Mucosa of rectum (tissue), 2 donors: ENCODE data around the gene AXIN2.

ENCODE experiments used
- H3K27ac ChIP-seq, 2 donors: one replicate each; pipeline ENCODE4 v1.7.0; 2013; ENCODE audit warnings: inconsistent platforms in 2 of 2, low read depth in 2 of 2, low read length in 2 of 2
- H3K27me3 ChIP-seq, 2 donors: one replicate each; pipeline ENCODE4 v1.7.0; 2013; ENCODE audit warnings: low read length in 2 of 2; ENCODE audit not compliant: control insufficient read depth in 2 of 2, insufficient read depth in 2 of 2
- H3K36me3 ChIP-seq, 2 donors: one replicate each; pipeline ENCODE4 v1.7.0; 2013; ENCODE audit warnings: low read length in 2 of 2; ENCODE audit not compliant: control insufficient read depth in 2 of 2, insufficient read depth in 2 of 2
- H3K4me1 ChIP-seq, 2 donors: one replicate each; pipeline ENCODE4 v1.7.0; 2013; ENCODE audit warnings: low read length in 2 of 2, mild to moderate bottlenecking in 1 of 2; ENCODE audit not compliant: control insufficient read depth in 2 of 2, insufficient read depth in 2 of 2
- H3K4me3 ChIP-seq, 2 donors: one replicate each; pipeline ENCODE4 v1.7.0; 2013; ENCODE audit warnings: low read length in 2 of 2
- H3K9ac ChIP-seq, 2 donors: one replicate each; pipeline ENCODE4 v1.7.0; 2013; ENCODE audit warnings: low read length in 2 of 2, low read depth in 1 of 2, mild to moderate bottlenecking in 1 of 2
- H3K9me3 ChIP-seq, 2 donors: one replicate each; pipeline ENCODE4 v1.7.0; 2013; ENCODE audit warnings: low read length in 2 of 2; ENCODE audit not compliant: control insufficient read depth in 2 of 2
- donor health status: healthy.
- donor health status: Normal muscosa, but diverticular disease.

AXIN2 gene

DNA sequence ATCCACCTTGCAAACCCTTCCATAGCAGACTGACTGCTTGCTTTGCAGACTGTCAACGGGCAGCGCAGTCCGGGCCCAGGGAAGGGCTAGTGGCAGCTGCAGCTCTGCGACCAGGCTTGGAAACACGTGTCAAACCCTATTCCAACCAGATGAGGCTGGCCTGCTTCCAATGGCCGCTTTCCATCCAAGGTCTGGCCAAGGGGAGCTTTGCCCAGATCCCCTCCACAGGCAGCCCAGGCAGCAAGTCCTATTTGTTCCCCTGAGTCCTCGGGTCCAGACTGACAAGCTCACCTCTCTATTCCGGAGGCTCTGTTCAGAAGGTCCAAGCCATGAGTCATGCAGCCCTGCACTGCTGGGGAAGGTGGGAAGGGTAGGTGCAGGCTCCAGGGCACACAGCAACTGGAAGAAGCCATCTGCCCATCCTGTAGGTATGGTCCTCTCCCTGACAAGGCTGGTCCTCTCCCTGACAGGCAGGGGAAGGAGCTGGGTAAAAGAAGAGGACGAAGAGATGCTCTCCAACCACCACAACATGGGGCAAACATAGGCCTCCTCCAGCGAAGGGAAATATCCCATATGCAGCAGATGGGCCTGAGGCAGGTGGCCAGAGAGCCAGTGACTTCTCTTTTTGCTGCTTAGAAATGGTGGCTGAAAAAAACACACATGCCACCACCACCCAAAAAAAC, 22.6 kb upstream of the AXIN2 start:
- H3K4me1 ChIP-seq = peaks cover 7 to 23% of the 10 kb centered on the region in 2 donors

DNA sequence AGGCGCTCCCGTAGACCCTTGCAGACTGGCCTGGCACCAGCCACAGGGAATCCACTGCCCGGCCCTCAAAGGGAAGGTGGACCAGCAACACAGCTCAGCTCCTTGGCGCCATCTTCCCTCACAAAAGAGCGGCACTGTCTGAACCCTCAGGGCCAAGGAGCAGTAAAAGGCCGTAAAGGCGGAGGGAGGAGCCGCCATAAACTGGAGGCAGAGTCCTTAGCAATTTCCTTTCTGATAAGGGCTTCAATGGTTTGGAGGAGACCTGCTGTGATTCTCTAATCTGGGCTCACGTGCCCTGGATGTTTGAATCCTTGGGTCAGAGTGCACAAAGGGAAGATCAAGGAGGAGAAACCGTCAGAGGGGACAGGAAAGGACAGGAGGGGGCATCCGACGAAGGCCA, 15.5 kb upstream of the AXIN2 start:
- peak overlapping the region; percentile 42 to 58 for H3K27ac ChIP-seq
- no peaks in the 10 kb centered on the region for H3K27me3 ChIP-seq
- H3K36me3 ChIP-seq = no peaks in the 10 kb centered on the region
- H3K9ac ChIP-seq = no peak overlapping the region
- H3K4me3 ChIP-seq = no peak overlapping the region
- H3K9me3 ChIP-seq = no peaks in the 10 kb centered on the region
- H3K4me1 ChIP-seq = peaks cover 6 to 12% of the 10 kb centered on the region in 2 donors

More for the DNA sequence above, 22.6 kb upstream of the AXIN2 start:
- no peaks in the 10 kb centered on the region for H3K9me3 ChIP-seq
- H3K4me3 ChIP-seq = no peak overlapping the region
- no peak overlapping the region for H3K9ac ChIP-seq
- no peaks in the 10 kb centered on the region for H3K36me3 ChIP-seq
- H3K27me3 ChIP-seq = no peaks in the 10 kb centered on the region
- H3K27ac ChIP-seq = no peak overlapping the region

DNA sequence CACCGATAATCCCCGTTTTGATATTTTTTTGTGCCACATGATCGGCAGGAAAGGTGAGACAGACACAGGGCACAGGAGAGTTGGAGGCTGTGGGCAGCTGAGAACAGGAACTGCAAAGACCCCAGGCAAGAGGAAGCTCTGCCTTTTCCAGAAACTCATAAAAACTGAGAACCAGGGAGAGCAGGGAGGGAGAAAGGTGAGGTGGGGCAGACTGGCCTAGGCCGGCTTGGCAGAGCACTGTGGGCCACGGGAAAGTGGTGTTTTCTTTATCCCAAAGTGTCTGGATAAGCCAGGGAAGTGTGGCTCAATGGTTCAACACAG, 11.8 kb upstream of the AXIN2 start:
- H3K36me3 ChIP-seq = no peaks in the 10 kb centered on the region
- no peaks in the 10 kb centered on the region for H3K27me3 ChIP-seq
- no peak overlapping the region for H3K4me3 ChIP-seq
- H3K9ac ChIP-seq = no peak overlapping the region
- peaks cover 6 to 12% of the 10 kb centered on the region in 2 donors for H3K4me1 ChIP-seq
- H3K27ac ChIP-seq = no peak overlapping the region
- H3K9me3 ChIP-seq = no peaks in the 10 kb centered on the region

DNA sequence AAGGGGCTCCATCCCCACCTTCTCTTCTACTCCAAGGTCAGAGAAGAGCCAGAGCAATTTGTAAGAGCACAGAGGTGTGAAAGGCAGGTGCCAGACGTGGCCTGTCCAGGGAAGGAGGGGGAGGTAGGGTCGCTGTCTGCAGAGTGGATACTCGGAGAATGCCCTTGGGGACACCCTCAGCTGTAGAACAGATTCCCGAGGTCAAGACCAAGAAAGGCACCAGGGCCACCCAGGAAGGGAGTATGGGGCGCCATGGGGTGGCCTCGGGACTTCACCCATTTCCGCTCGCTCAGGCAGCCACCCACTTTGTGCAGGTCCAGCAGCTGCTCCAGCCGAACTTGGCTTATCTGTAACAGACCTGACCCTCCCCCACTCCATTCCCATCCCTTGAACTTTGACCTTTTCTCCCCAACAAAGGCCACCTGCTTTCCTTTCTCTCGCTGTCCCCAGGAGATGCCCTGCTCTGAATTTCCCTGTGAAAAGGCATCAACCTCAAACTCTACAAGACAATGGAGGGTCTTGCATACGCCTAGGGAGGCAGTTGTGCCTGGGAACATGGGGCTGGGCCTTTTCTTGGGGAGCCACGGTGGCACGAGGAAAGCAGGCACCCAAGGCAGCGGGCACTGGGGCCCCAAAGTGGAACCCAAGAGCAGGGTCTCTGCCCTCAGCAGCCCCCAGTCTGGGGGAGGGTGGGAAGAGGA, 11.3 kb upstream of the AXIN2 start:
- Histone ChIP-seq H3K4me1 (peaks cover 6 to 12% of the 10 kb centered on the region in 2 donors), H3K36me3 (no peaks in the 10 kb centered on the region), H3K4me3 (no peak overlapping the region), H3K27ac (no peak overlapping the region), H3K27me3 (no peaks in the 10 kb centered on the region), H3K9ac (no peak overlapping the region), H3K9me3 (no peaks in the 10 kb centered on the region)

DNA sequence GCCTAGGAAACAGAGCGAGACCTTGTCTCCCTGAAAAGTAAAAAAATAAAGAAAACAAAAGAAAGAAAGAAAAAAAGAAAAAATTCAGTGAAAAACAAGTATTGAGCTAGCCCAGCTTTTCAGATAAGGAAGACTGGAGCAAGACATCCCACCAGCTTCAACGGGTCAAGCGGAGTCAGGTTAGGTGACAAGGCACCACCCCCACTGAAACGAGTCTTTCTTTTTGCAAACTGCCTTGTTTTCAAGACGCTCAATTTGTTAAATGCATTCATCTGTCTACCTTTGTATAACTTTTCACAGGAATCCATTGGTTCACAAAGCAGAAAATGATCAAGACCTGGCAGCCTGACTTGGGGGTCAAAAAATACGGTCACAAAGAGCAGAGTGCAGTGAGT, 10.7 kb upstream of the AXIN2 start:
- H3K4me1 ChIP-seq = peaks cover 1 to 9% of the 10 kb centered on the region in 2 donors
- no peaks in the 10 kb centered on the region for H3K36me3 ChIP-seq
- no peak overlapping the region for H3K9ac ChIP-seq
- H3K9me3 ChIP-seq = no peaks in the 10 kb centered on the region
- no peaks in the 10 kb centered on the region for H3K27me3 ChIP-seq
- H3K4me3 ChIP-seq = no peak overlapping the region
- H3K27ac ChIP-seq = no peak overlapping the region

DNA sequence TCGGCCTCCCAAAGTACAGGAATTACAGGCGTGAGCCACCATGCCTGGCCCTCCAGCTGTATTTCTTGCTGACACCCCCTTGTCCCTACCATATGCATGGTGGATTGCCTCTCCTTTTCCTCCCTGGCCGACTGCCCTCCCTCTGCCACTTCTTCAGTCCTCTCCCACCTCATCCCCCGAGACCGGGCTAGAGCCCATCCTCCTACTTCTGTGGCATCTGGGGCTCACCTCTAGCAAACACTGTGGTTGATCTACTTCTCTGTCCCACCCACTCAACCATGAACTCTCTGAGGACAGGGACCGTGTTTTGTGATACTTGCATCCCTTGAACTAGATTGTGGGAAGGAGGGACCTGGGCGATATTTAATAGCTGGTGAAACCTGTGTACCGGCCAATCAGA, 7.5 kb upstream of the AXIN2 start:
- no peaks in the 10 kb centered on the region for H3K9me3 ChIP-seq
- no peak overlapping the region for H3K27ac ChIP-seq
- H3K4me3 ChIP-seq = no peak overlapping the region
- H3K36me3 ChIP-seq = no peaks in the 10 kb centered on the region
- no peaks in the 10 kb centered on the region for H3K27me3 ChIP-seq
- H3K4me1 ChIP-seq = peaks cover 2 to 6% of the 10 kb centered on the region in 2 donors
- no peak overlapping the region for H3K9ac ChIP-seq

DNA sequence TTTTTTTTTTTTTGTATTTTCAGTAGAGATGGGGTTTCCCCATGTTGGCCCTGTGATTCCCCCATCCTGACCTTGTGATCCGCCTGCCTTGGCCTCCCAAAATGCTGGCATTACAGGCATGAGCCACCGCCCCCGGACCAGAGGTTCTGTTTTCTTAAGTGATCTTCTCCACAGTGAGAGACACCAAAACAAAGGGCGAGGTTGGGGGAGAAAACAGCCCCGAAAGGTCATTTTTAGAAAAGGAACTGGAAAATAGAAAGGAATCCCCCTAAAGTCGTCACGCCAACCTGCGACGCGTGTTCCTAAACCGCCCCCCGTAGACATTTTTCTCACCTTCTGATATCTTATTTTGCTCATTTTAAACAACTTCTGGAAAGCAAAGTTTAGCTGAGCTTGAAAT, 6.1 kb upstream of the AXIN2 start:
- Histone ChIP-seq H3K36me3 (no peaks in the 10 kb centered on the region), H3K4me3 (no peak overlapping the region), H3K27ac (no peak overlapping the region), H3K9ac (no peak overlapping the region), H3K4me1 (peaks cover 2 to 3% of the 10 kb centered on the region in 2 donors), H3K27me3 (no peaks in the 10 kb centered on the region), H3K9me3 (no peaks in the 10 kb centered on the region)

DNA sequence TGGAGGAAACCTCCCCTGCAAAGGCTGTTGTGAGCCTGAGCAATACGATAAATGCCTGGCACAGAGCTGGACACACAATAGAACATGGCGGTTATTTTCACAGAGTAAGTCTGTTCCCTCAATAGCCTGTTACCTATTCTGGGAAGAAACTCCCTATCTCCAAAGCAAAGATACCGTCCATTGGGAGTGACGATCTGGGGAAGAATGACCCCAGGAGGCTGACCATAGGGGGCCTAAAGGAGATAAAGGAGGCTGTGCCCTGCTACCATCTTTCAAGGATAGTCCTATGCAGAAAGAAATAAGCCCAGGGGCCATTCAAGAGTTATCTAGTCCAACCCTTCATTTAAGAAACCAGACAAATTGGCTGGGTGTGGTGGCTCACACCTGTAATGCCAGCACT, 4.1 kb upstream of the AXIN2 start:
- Histone ChIP-seq H3K4me3 (no peak overlapping the region), H3K27ac (no peak overlapping the region), H3K27me3 (no peaks in the 10 kb centered on the region), H3K4me1 (peaks cover 8 to 9% of the 10 kb centered on the region in 2 donors), H3K36me3 (no peaks in the 10 kb centered on the region), H3K9ac (no peak overlapping the region), H3K9me3 (no peaks in the 10 kb centered on the region)

DNA sequence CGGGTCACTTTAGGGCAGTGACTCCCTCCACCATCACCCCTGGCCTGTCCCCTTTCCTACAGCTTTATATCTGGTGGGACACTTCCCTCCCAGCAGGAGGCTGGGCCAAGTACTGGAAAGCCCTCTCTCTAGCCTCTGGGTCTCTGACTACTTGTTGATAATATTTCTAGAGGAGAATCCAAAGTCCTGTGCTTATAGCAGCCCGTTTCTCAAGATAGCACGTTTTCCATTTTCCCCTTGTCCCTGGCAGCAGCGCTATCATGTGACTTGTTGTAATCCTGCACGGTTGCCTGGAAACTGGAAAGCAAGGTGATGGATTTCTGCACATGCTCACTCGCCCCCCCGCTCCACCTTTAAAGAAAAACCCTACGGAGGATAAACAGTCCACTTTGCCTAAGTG, 3.3 kb upstream of the AXIN2 start:
- no peaks in the 10 kb centered on the region for H3K36me3 ChIP-seq
- H3K9ac ChIP-seq = no peak overlapping the region
- no peak overlapping the region for H3K4me3 ChIP-seq
- H3K27ac ChIP-seq = no peak overlapping the region
- no peaks in the 10 kb centered on the region for H3K9me3 ChIP-seq
- H3K27me3 ChIP-seq = no peaks in the 10 kb centered on the region
- peaks cover 8 to 9% of the 10 kb centered on the region in 2 donors for H3K4me1 ChIP-seq

DNA sequence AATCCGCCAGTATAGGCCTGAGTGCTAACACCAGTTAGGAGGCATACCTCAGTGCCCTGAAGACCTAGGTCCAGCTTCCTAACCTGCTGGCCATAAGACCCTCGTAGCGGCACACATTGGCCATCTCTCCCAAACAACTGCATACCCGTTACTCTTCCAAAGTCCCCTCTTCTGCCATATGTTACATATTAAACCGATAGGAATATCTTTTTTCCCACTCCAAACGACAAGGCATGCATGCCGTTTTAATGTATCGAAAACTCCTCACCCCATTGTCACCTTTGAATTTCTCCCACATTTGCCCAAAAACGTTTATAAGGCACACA, 721 bp upstream of the AXIN2 start:
- no peaks in the 10 kb centered on the region for H3K36me3 ChIP-seq
- H3K27me3 ChIP-seq = no peaks in the 10 kb centered on the region
- H3K4me3 ChIP-seq = peak overlapping the region in 1 of 2 donors; percentile 75
- H3K4me1 ChIP-seq = peaks cover 20 to 23% of the 10 kb centered on the region in 2 donors
- peak overlapping the region in 1 of 2 donors; percentile 49 for H3K9ac ChIP-seq
- H3K27ac ChIP-seq = peak overlapping the region in 1 of 2 donors; percentile 61
- no peaks in the 10 kb centered on the region for H3K9me3 ChIP-seq
